Transverse colon (tissue), 4 donors: ENCODE results near the gene CNTN4. TPM values are rescaled to one million over a fixed set of nuclear protein-coding genes. Genes with fewer than 3 reads are reported as not detected.

Experiments used
- DNase-seq: peaks from one replicate; pipeline ENCODE4 v3.0.0-alpha.2; 2019
- H3K27ac ChIP-seq, 4 donors: fragments of 200-600 bp; sonication (generic); 2 replicates each; pipeline ENCODE4 v1.5.1; 2016 to 2018; ENCODE audit warnings: inconsistent platforms in 4 of 4
- H3K27me3 ChIP-seq: fragments of 200-600 bp; sonication (generic); 2 replicates; pipeline ENCODE4 v1.5.1; 2017; ENCODE audit warnings: inconsistent platforms
- H3K36me3 ChIP-seq, 4 donors: fragments of 200-600 bp; sonication (generic); 2 replicates each; pipeline ENCODE4 v1.5.1; 2017 to 2019; ENCODE audit warnings: inconsistent platforms in 4 of 4
- H3K4me1 ChIP-seq, 4 donors: fragments of 200-600 bp; sonication (generic); 2 replicates each; pipeline ENCODE4 v1.5.1; 2017 to 2020; ENCODE audit warnings: inconsistent platforms in 4 of 4
- H3K4me3 ChIP-seq, 4 donors: fragments of 200-600 bp; sonication (generic); 1 replicate in 1 of 4; 2 replicates in 3 of 4; pipeline versions ENCODE4 v1.5.1 to v1.6.1; 2017 to 2019; ENCODE audit warnings: inconsistent platforms in 4 of 4
- H3K9me3 ChIP-seq, 2 donors: fragments of 200-600 bp; sonication (generic); 2 replicates each; pipeline ENCODE4 v1.5.1; 2017 to 2019; ENCODE audit warnings: inconsistent platforms in 2 of 2
- EP300 ChIP-seq: sonication (generic); formaldehyde crosslinking; IDR thresholded peaks from one replicate; pipeline ENCODE4 v1.6.1; 2017; ENCODE audit warnings: antibody characterized with exemption, low read depth
- POLR2A ChIP-seq: fragments of 450-650 bp; IDR thresholded peaks from one replicate; pipeline ENCODE4 v1.6.1; 2016; ENCODE audit warnings: antibody characterized with exemption, mild to moderate bottlenecking, moderate library complexity
- POLR2AphosphoS5 ChIP-seq, 3 donors: sonication (generic); formaldehyde crosslinking; IDR thresholded peaks; one replicate each; pipeline ENCODE4 v1.6.1; 2016; ENCODE audit warnings: antibody characterized with exemption in 3 of 3
- WGBS, 2 donors: methylation state at CpG; one replicate each; pipeline ENCODE4 v1.1.5; 2018; ENCODE audit warnings: low coverage in 1 of 2; 5-methylcytosine and 5-hydroxymethylcytosine counted together
- in situ Hi-C, 4 donors: fragments of 200-750 bp; cut with MboI; loops; one replicate each; pipeline versions ENCODE4 v1.15.0 to v1.15.1; 2017; ENCODE audit warnings: low sequenced_read_pairs in 3 of 4, low pct_ligation_motif_present in 1 of 4, low pct_unique_long_range_greater_than_20kb in 1 of 4
- intact Hi-C: fragments of 100-400 bp; cut with DNase I; formaldehyde crosslinking; loops from one replicate; pipeline ENCODE4 v1.15.1; 2023; ENCODE audit warnings: low total_unique reads
- total RNA-seq, 4 donors: library from RNA; depleted of rRNA; stranded (reverse); fragments of >200 nt; gene quantifications; one replicate each; pipeline ENCODE4 v1.1.0, GENCODE V29; 2016
- TF ChIP-seq, protein P1 (sequence below), 5 experiments: fragments of 200-600 bp in 3 of 5; fragments of 450-650 bp in 2 of 5; sonication (generic) in 3 of 5; IDR thresholded peaks; 1 replicate in 2 of 5; 2 replicates in 3 of 5; pipeline ENCODE4 v1.5.1; 2016 to 2017; ENCODE audit warnings: antibody characterized with exemption in 5 of 5, inconsistent platforms in 3 of 5, mild to moderate bottlenecking in 2 of 5, moderate library complexity in 1 of 5

The CNTN4 gene
- total RNA-seq, 4 donors from 2014 or later, result 17.6 to 49.0 (median 17.8) TPM

- no peaks in the 10 kb centered on the region for H3K4me1 ChIP-seq
- H3K27ac ChIP-seq, result no peak overlapping the region
- DNase-seq, result no peak
- in situ Hi-C loops, result no loop called here
- H3K36me3 ChIP-seq, result no peaks in the 10 kb centered on the region
- no peaks in the 10 kb centered on the region for H3K9me3 ChIP-seq
- intact Hi-C loops, result no loop called here
- TF ChIP-seq POLR2AphosphoS5 (IDR thresholded peaks at IDR 0.05) (no peak), POLR2A (no peak), EP300 (no peak)
- TF ChIP-seq, protein P1, sequence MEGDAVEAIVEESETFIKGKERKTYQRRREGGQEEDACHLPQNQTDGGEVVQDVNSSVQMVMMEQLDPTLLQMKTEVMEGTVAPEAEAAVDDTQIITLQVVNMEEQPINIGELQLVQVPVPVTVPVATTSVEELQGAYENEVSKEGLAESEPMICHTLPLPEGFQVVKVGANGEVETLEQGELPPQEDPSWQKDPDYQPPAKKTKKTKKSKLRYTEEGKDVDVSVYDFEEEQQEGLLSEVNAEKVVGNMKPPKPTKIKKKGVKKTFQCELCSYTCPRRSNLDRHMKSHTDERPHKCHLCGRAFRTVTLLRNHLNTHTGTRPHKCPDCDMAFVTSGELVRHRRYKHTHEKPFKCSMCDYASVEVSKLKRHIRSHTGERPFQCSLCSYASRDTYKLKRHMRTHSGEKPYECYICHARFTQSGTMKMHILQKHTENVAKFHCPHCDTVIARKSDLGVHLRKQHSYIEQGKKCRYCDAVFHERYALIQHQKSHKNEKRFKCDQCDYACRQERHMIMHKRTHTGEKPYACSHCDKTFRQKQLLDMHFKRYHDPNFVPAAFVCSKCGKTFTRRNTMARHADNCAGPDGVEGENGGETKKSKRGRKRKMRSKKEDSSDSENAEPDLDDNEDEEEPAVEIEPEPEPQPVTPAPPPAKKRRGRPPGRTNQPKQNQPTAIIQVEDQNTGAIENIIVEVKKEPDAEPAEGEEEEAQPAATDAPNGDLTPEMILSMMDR (IDR thresholded peaks at IDR 0.05), result no peak
- H3K27me3 ChIP-seq, result no peaks in the 10 kb centered on the region
- no peak overlapping the region for H3K4me3 ChIP-seq
These were observed 516.4 kb downstream of the CNTN4 start for GRCh38 chr3:2615080-2615479.

- no peak overlapping the region for H3K27ac ChIP-seq
- in situ Hi-C loops, result no loop called here
- TF ChIP-seq POLR2A (no peak), POLR2AphosphoS5 (IDR thresholded peaks at IDR 0.05) (no peak), EP300 (no peak)
- TF ChIP-seq, protein P1 (IDR thresholded peaks at IDR 0.05), result no peak
- no peaks in the 10 kb centered on the region for H3K27me3 ChIP-seq
- intact Hi-C loops, result no loop called here
- no peaks in the 10 kb centered on the region for H3K4me1 ChIP-seq
- no peak overlapping the region for H3K4me3 ChIP-seq
- no peak for DNase-seq
- no peaks in the 10 kb centered on the region for H3K9me3 ChIP-seq
- no peaks in the 10 kb centered on the region for H3K36me3 ChIP-seq
- WGBS, 2 donors, result 15 to 44% methylated on average over 1 of the region's 1 CpG
These were observed 524.8 kb downstream of the CNTN4 start for GRCh38 chr3:2623436-2623835.

DNA sequence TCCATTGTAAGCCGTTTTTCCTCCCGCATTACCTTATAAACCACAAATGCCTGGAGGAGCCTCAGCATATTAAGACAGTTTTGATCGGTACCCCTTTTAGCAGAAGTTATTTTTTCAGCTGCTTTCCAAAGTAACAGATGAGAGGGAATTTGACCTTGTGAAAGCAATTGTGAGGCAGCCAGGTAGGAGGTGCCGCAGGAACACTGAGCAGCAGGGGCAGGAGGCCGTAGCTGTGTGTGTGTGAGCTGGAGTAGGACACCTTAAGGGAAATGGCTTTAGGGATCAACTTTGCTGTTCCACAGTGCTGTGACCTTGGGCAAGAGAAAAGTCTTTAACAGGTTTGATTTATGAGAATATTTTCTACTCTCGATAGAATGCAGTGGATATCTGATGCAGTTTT, 529.5 kb downstream of the CNTN4 start:
- in situ Hi-C loops, result no loop called here
- no peaks in the 10 kb centered on the region for H3K27me3 ChIP-seq
- no peaks in the 10 kb centered on the region for H3K36me3 ChIP-seq
- TF ChIP-seq EP300, result no peak
- TF ChIP-seq POLR2A, result no peak
- TF ChIP-seq, protein P1 (IDR thresholded peaks at IDR 0.05), result no peak
- TF ChIP-seq POLR2AphosphoS5 (IDR thresholded peaks at IDR 0.05), result no peak
- no peaks in the 10 kb centered on the region for H3K4me1 ChIP-seq
- H3K4me3 ChIP-seq, result no peak overlapping the region
- H3K27ac ChIP-seq, result no peak overlapping the region
- intact Hi-C loops, result no loop called here
- DNase-seq, result no peak
- 87 to 89% methylated on average over 6 of the region's 6 CpGs for WGBS, 2 donors
- H3K9me3 ChIP-seq, result no peaks in the 10 kb centered on the region

DNA sequence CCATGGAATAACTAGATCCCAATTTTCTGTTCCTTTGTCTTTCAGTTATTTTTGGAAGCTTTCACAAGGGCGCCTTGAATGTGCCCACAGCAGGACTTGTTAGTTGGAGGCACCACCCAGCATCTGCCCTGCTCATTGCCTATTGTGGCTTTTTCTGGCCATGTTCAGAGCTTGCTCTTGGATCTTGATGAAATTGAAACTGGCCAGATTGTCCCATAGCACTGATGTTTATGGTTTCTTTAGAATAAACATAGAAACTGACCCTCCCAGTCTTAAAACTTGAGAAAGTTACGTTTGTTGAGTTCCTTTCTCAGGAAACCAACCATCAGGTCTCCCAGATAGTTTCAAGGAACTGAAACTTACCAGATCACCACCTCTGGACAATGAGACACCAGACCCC, 536.8 kb downstream of the CNTN4 start:
- 76 to 90% methylated on average over 2 of the region's 2 CpGs for WGBS, 2 donors
- in situ Hi-C loops (no loop called here), intact Hi-C loops (no loop called here)
- Histone ChIP-seq H3K36me3 (no peaks in the 10 kb centered on the region), H3K4me3 (no peak overlapping the region), H3K27me3 (no peaks in the 10 kb centered on the region), H3K27ac (no peak overlapping the region), H3K4me1 (no peaks in the 10 kb centered on the region), H3K9me3 (no peaks in the 10 kb centered on the region)
- TF ChIP-seq, protein P1 (IDR thresholded peaks at IDR 0.05), result no peak
- TF ChIP-seq POLR2AphosphoS5 (IDR thresholded peaks at IDR 0.05) (no peak), POLR2A (no peak), EP300 (no peak)
- DNase-seq, result no peak
